Osteoblast (primary cell): ENCODE data around the gene VCPKMT. TPM values are rescaled to one million over a fixed set of nuclear protein-coding genes. Genes with fewer than 3 reads are reported as not detected.

ENCODE experiments used
- DNase-seq: peaks from one replicate; pipeline ENCODE4 v3.0.0; 2011; ENCODE audit warnings: low spot score, mixed read lengths; ENCODE audit not compliant: insufficient read length; ENCODE audit errors: missing footprints
- H2AFZ ChIP-seq: 2 replicates; pipeline ENCODE4 v1.6.0; 2011; ENCODE audit warnings: mild to moderate bottlenecking, low read length
- H3K27ac ChIP-seq: 2 replicates; pipeline ENCODE4 v1.5.1; 2011; ENCODE audit warnings: mild to moderate bottlenecking, low read depth, low read length, moderate library complexity
- H3K27me3 ChIP-seq: 2 replicates; pipeline ENCODE4 v1.6.0; 2012; ENCODE audit warnings: mild to moderate bottlenecking, control low read depth, inconsistent platforms, low read length, moderate library complexity; ENCODE audit not compliant: insufficient read depth
- H3K36me3 ChIP-seq: 2 replicates; pipeline ENCODE4 v1.5.1; 2011; ENCODE audit warnings: mild to moderate bottlenecking, low read length, control low read depth, moderate library complexity; ENCODE audit not compliant: insufficient read depth
- H3K4me1 ChIP-seq: 2 replicates; pipeline ENCODE4 v1.5.1; 2011; ENCODE audit warnings: mild to moderate bottlenecking, low read length, control low read depth, moderate library complexity; ENCODE audit not compliant: insufficient read depth
- H3K4me2 ChIP-seq: 2 replicates; pipeline ENCODE4 v1.6.0; 2011; ENCODE audit warnings: mild to moderate bottlenecking, low read length; ENCODE audit not compliant: insufficient read depth
- H3K4me3 ChIP-seq: fragments of 200-600 bp; sonication (generic); 3 replicates; pipeline ENCODE4 v1.5.1; 2012; ENCODE audit warnings: mild to moderate bottlenecking, low read length, inconsistent platforms; ENCODE audit not compliant: insufficient read depth
- H3K79me2 ChIP-seq: 2 replicates; pipeline ENCODE4 v1.6.0; 2012; ENCODE audit warnings: mild to moderate bottlenecking, low read length, control low read depth, inconsistent platforms; ENCODE audit not compliant: insufficient read depth
- H3K9me3 ChIP-seq: 2 replicates; pipeline ENCODE4 v1.5.1; 2011; ENCODE audit warnings: low read depth, low read length, control low read depth
- H4K20me1 ChIP-seq: 2 replicates; pipeline ENCODE4 v1.6.0; 2012; ENCODE audit warnings: mild to moderate bottlenecking, low read length, control low read depth; ENCODE audit not compliant: insufficient read depth
- CTCF ChIP-seq: IDR thresholded peaks from 2 replicates; pipeline ENCODE4 v1.5.1; 2011; ENCODE audit warnings: mild to moderate bottlenecking, low read depth, low read length, moderate library complexity; ENCODE audit errors: extremely low read depth
- total RNA-seq: library from RNA; depleted of rRNA; stranded (reverse); fragments of >200 nt; gene quantifications from 2 replicates; pipeline ENCODE4 v1.2.3, GENCODE V29; 2012

The VCPKMT gene
- total RNA-seq, 1 donor: 5.4 TPM

GRCh38 chr14:50101417-50101816 lies 15.0 kb downstream of the VCPKMT start:
- Histone ChIP-seq H3K4me1 (peaks cover 3% of the 10 kb centered on the region), H3K9me3 (no peaks in the 10 kb centered on the region), H3K79me2 (no peaks in the 10 kb centered on the region), H3K36me3 (no peaks in the 10 kb centered on the region), H3K27me3 (no peaks in the 10 kb centered on the region), H3K27ac (no peak overlapping the region), H3K4me3 (no peak overlapping the region), H4K20me1 (no peaks in the 10 kb centered on the region), H3K4me2 (no peak overlapping the region), H2AFZ (no peak overlapping the region)
- TF ChIP-seq CTCF: no peak
- no peak for DNase-seq

GRCh38 chr14:50100805-50101204 lies 15.6 kb downstream of the VCPKMT start:
- Histone ChIP-seq H3K36me3 (no peaks in the 10 kb centered on the region), H3K4me2 (no peak overlapping the region), H2AFZ (no peak overlapping the region), H3K4me3 (no peak overlapping the region), H3K27ac (no peak overlapping the region), H3K79me2 (no peaks in the 10 kb centered on the region), H3K4me1 (peaks cover 3% of the 10 kb centered on the region), H3K9me3 (no peaks in the 10 kb centered on the region), H4K20me1 (no peaks in the 10 kb centered on the region), H3K27me3 (no peaks in the 10 kb centered on the region)
- no peak for TF ChIP-seq CTCF
- no peak for DNase-seq

GRCh38 chr14:50099335-50099734 lies 17.0 kb downstream of the VCPKMT start:
- H3K4me2 ChIP-seq: no peak overlapping the region
- no peaks in the 10 kb centered on the region for H4K20me1 ChIP-seq
- DNase-seq: no peak
- H3K9me3 ChIP-seq: no peaks in the 10 kb centered on the region
- H3K4me3 ChIP-seq: no peak overlapping the region
- H2AFZ ChIP-seq: no peak overlapping the region
- TF ChIP-seq CTCF: no peak
- H3K79me2 ChIP-seq: no peaks in the 10 kb centered on the region
- H3K4me1 ChIP-seq: no peaks in the 10 kb centered on the region
- no peak overlapping the region for H3K27ac ChIP-seq
- no peaks in the 10 kb centered on the region for H3K36me3 ChIP-seq
- no peaks in the 10 kb centered on the region for H3K27me3 ChIP-seq

- no peak overlapping the region for H2AFZ ChIP-seq
- no peak overlapping the region for H3K27ac ChIP-seq
- TF ChIP-seq CTCF: no peak
- H3K9me3 ChIP-seq: no peaks in the 10 kb centered on the region
- DNase-seq: no peak
- H3K4me1 ChIP-seq: no peaks in the 10 kb centered on the region
- no peaks in the 10 kb centered on the region for H4K20me1 ChIP-seq
- no peaks in the 10 kb centered on the region for H3K36me3 ChIP-seq
- H3K4me3 ChIP-seq: no peak overlapping the region
- no peaks in the 10 kb centered on the region for H3K79me2 ChIP-seq
- no peaks in the 10 kb centered on the region for H3K27me3 ChIP-seq
- H3K4me2 ChIP-seq: no peak overlapping the region
Observed at GRCh38 chr14:50095895-50096294, 20.5 kb downstream of the VCPKMT start.
